NCI-H748 (cell line): ENCODE measurements around the gene PIK3C2G.

Experiments used
- DNase-seq: peaks from one replicate; lab custom pipeline; 2025; ENCODE audit not compliant: unreplicated experiment; lab: John Stamatoyannopoulos, UW

The PIK3C2G gene

DNA sequence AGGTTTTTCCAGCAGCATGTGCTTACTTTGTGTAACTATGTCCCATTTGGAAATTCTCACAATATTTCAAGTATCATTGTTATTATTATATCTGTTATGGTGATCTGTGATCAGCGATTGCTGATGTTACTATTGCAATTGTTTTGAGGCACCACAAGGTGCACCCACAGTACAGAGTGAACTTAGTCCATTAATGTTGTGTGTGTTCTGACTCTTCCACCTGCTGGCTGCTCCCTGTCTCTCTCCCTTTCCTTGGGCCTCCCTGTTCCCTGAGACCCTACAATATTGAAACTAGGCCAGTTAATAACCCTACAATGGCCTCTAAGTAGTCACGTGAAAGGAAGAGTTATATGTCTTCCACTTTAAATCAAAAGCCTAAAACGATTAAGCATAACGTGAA lies 153.9 kb downstream of the PIK3C2G start:
- no peak for DNase-seq

DNA sequence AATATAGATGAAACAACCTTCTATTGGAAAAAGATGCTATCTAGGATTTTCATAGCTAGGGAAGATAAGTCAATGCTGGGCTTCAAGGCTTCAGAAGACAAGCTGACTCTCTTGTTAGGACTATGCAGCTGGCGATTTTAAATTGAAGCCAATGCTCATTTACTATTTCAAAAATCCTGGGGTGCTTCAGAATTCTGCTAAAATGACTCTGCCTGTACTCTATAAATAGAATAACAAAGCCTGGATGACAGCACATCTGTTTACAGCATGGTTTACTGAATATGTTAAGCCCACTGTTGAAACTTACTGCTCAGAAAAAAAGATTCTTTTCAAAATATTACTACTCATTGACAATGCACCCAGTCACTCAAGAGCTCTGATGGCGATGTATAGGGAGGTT lies 155.1 kb downstream of the PIK3C2G start:
- DNase-seq: no peak

DNA sequence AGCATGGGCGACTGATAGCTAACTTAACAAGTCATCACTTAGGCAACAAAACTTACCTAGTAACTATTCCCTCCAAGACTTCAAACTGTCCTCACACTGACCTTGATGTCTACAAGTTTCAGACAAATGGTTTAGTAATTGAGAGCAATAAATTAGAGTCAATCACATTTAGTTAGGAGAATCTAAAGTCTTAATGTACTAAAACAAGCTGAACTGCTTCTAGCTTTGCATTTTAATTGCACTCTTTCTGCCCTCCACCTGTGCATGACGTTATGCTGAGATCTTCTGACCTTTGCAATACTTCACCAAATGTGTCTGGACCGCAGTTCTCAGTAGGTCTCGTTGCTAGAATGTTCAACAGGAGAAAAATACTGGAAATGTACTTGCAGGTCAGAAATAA lies 158.0 kb downstream of the PIK3C2G start:
- DNase-seq: no peak

DNA sequence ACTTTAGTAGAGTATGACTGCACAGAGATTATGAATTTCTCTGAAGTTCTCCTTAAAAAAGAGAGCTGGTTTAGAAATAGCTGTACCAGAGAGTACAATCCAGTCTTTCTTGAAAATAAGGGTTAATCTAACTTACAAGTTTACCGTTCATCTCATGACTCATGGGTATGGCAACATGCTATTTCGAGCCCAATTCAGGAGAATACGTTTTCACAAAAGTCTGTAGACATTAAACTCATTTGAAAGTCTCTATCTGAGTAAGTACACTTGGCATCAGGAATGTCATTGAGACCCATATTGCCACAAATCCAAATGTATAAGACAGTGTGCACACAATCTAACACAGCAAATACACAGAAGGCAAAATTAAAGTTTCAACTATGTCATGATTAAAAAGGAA lies 160.5 kb downstream of the PIK3C2G start:
- no peak for DNase-seq

DNA sequence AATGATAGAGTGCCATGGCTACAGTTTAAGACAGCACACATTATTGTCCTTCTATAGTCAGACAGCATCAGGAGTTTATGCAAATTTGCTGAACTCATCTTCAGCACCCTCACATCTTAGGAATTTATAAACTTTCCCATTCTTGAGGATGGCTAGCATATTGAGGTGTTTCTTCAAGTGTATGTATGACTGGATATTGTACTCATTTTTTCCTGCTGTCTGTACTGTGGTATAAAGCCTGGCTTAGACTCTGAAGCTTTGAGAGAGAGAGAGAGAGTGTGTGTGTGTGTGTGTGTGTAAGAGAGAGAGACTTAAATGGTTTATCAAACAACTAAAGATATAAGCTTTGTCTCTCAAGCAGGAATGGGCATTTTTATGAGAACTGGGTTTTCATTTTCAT lies 161.6 kb downstream of the PIK3C2G start:
- no peak for DNase-seq

DNA sequence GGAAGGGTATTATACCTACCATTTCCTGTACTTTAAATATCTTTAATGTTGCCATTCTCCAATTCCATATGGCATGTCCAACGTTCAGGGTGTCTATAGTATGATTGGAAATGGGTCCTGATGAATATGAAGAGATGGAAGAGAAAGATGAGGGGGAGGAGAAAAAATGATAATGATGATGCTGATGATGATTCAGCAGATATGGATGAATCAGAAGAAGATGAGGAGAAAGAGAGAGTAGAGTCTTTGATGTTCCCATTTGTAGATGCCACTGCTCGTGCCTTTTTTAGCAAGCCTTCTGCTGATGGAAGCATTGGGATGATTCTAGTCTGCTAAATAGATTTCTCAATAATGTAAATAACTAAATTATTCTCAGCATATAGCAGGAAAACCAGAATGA lies 163.5 kb downstream of the PIK3C2G start:
- no peak for DNase-seq

DNA sequence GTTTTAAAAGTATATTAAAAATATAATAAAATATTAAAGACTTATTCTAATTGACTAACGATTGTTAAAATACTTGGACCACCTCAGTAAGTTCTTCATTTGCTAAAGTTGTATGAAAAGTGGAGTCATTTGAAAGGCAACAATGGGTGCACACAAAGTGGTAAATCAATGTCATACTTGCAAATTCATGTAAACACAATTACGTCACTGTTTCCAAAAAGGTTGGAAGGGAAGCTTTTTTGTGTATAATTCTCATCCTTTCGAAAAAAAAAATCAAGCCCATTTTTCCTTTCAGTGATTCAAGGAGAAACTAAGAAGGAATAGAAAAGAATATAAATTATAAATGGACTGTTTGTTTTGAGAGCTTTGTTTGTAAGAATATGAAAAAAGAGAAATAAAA lies 166.2 kb downstream of the PIK3C2G start:
- DNase-seq: no peak

DNA sequence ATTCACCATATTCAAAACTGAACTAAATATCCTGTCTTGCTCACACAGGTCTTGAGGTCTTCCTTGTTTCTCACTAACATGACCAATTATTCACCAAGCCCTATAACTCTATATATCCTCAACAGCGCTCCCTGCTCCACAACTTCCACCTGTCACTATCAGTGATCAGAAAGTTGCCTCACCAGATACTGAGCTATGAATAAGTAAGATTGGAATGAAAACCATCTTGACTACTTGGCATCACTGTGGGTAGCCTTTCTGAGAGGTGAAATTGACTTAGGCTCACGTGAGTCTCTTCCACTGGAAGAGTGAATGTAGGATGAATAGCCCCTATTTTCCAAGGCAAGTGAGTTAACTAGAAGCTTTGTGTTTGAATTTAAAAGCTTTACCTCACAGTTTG lies 167.1 kb downstream of the PIK3C2G start:
- DNase-seq: no peak

DNA sequence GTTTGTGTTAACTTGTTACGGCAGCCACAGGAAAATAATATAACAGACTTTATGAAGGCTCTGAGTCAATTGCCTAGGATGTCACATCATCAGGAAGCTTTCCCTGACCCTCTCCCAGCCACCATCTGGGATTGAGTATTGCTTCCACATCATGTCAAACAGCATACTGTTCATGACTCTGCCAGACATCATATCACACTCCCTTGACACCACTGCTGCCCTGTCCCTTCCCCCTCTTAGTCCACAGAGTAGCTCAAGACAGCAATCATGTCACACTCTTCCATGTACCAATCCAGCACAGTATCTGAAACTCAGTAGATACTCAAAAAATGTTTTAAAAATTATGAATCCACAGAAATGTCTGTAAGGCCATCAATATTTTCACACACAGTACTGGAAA lies 168.0 kb downstream of the PIK3C2G start:
- DNase-seq: no peak

DNA sequence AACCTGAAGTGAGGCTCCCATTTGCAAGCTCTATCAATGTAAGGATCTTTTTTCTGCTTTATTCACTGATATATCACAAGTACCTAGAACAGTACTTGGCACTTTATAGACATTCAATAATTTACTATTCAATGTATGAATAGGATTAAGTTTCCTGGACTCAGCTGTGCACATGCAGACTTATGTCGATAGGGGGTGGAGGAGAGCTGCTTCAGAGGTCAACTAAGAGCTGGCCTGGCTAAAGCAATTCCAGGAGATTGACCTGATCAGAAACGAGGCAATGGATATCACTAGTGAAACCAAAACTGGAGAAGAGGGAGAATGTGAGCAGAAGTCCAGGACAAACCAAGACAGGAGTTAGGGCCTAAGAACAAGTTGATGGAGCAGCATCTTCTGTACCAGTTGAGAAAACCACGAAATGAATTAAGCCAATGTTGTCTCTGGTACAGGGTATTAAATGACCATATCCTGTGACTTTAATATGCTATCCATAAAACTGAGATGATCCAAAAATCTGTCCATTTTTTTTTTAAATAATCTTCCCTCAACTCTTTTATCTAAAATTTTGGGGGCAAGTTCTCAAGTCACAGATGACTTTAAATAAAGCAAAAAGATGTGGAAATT lies 169.2 kb downstream of the PIK3C2G start:
- DNase-seq: peak; percentile 57

DNA sequence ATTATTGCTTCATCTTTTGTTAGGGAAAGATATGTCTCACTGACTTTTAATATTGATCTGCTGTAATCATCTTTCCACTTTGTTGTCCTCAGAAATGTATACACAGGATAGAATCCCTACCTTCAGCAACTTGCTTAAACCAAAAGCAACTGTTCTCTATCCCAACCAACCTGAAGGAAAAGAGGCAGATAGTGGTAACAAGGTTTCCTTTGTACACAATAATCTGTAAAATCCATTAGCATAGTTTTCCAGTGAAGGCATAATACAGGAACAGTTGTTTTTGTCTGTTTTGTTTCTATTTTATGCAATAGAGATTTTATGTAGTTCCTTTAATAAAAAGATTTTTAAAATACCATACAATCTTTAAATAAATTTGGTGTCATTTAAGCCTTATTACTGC lies 170.5 kb downstream of the PIK3C2G start:
- no peak for DNase-seq

DNA sequence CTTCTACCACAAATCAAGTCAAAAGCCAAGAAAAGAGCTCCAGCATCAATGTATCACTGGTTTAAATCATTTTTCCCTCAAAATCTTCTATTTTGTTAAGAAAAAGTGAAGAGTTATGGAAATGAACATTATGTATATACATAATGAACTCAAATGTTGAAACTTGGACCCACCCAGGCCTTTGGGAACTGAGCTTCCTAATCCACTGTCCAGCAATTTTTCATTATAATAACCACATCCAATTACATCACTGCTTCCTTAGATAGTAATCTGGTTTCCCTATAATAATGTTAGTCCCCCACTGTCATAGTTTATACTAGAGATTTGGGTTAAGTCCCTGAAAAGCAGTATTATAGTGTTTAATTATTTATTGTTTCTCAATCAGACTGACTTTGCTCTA lies 170.9 kb downstream of the PIK3C2G start:
- no peak for DNase-seq

DNA sequence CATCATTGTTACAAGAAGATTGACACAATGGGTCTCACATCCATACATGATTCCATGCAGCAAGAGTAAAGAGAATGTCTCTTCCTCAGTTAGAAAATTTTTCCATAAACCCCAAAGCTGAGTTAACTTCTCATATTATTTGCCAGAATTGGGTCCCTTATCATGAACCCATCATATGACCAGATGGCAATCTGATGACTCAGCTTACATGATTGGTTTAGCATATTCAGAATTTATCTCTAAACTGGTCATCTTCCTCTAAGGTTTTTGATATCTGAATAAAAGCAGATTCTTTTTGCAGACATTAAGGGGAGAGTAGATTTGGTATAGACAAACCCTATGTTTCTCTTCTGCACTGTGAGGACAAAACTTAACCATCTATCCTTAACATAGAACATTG lies 174.9 kb downstream of the PIK3C2G start:
- DNase-seq: no peak

DNA sequence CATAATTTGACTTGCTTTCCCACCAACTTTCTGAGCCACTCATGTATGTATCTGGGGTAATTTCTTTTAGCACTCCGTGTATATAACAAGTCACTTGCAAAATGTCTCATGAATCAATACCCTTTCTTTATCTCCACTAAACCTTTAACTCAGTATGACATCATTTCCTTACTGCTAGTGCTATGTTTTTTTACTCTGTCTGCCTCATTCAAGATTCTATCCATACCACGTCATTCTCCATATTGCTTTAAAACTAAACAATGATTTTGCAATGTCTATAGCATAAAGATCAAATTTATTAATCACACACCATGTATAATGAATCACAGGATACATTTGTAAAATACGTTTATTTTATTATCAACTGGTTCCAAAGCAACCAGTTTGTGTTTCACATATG lies 178.2 kb downstream of the PIK3C2G start:
- DNase-seq: no peak

DNA sequence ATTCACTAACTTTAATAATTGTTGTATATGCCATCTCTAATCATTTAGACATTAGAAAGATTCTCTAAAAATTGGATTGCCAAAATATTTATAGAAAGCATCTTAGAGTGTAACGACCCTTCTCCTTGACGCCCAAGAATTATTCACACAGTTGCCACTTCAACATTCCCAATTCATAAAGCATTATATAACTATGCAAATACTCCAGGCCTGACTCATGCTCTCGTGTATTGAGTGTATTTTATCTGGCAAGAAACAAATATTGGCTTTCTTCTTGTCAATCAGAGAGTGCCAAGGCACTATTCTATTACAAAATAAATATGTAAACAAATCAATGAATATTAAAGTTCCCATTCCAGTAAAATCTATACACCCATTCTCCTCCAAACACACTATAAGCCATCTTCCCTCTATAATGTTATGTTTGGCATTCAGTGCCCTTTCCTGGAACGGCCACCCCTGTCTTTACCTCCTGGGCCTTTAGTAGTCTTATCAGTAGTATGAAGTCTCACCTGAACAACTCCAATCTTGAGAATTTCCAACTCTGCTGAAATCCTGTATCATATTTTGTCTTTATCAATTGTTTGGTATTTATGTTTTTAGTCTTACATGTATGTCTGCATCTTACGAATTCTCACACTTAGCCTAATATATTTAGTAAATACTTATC lies 182.6 kb downstream of the PIK3C2G start:
- DNase-seq: no peak

DNA sequence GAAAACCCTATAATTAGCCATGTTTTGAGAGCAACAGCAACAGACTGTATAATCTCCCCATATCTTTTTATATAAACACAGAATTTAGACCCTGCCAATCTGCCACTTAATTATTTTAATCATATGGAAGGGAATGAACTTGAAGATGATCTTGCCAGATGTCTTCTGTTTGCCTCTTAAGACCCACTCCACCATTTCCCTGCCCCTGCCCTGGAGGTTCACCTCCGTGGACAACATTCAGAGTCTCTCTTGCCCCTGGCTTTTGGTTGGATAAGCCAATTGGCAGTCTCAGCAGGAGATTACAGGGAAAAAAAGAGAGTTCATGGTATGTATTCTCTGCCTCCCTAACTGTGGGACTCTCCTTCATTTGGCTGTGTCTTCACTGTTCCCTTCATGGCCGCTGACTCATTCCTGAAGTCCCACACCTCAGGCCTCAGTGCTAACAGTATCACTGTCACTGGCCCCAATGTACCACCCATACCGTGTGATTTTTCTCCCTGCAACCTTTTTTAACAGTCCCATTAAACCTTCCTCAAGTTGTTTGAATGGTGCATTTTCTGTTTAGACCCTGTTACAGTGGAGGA lies 184.8 kb downstream of the PIK3C2G start:
- no peak for DNase-seq

DNA sequence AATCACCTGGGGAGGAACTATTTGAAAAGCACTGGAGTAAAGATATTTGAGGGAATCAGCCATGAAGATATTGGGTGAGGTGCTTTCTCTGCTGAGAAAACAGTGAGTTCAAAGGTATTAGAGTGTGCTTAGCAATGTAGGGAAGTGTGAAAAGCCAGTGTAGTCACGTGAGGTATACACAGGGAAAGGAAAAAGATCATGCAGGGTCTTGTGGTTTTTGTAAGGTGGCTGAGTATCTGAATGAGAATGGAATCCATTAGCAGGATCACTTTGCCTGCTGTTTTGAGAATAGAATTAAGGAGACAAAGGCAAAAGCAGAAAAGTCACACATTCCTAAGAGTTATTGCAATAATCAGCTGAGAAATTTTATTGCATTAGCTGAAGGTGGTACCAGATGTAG lies 193.0 kb downstream of the PIK3C2G start:
- DNase-seq: no peak

DNA sequence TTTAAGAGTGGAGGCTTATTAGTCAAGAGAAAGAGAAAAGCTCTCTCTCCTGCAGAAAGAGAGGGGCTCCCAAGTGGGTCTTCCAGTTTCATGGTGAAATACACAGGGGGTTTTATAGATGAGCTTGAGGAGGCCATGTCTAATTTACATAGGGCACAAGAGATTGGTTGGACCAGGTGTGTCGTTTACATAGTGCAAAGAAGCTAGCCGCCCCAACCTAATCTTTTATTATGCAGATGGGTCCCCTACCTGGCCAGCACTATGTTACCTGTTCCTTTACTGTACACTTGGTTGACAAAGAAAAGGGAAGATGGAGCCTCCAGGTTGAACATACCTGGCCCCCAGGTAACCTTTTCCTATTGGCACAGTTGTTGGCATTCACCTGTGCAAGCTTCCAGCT lies 195.0 kb downstream of the PIK3C2G start:
- no peak for DNase-seq

DNA sequence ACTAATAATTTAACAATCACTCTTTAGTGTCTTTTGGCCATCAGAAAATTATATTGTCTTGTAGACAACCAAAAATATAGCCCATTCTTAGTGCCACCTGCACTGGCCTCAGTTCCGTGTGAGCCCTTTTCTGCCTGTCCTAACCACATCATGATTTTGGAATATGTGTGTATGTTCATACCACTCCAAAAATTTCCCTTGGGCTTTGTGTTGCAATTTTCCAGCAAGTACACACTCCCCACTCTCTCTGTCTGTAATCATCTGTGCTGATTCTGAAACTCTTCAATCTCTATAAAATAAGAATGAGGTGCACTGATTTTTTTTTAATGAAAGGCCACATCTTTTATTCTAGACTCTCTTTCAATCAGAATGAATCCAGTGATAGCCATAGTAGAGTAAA lies 196.0 kb downstream of the PIK3C2G start:
- no peak for DNase-seq

DNA sequence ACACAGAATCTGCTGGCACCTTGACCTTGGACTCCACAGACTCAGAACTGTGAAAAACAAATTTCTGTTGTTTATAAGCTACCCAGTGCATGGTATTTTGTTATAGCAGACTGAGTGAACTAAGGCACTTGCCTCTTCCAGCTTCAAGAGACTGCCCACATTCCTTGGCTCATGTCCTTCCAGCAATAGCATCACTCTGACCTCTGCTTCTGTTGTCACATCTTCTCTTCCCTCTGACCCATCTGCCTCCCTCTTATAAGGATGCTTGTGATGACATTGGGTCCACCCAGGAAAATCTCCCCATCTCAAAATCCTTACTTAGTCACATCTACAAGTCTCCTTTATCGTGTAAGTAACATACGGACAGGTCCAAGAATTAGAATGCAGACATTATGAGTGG lies 200.4 kb downstream of the PIK3C2G start:
- DNase-seq: no peak

DNA sequence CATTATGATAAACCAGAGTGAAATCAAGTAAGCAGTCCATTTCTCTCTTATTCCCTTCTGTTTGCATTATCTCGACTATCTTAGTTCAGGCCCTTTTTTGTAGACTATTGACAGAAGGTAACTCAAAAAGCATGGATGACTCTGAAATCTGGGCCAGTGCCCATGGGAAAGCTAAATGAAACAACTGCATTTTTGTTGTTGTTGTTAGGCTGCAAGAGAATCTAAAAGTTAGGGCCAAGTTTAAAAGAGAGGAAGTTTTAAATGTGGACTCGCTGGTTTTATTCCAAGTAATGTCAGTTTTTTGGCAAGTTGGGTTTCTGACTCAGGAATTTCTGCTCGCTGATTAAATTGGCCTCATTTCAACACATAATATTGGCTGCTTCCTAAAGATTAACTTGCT lies 201.1 kb downstream of the PIK3C2G start:
- DNase-seq: no peak

DNA sequence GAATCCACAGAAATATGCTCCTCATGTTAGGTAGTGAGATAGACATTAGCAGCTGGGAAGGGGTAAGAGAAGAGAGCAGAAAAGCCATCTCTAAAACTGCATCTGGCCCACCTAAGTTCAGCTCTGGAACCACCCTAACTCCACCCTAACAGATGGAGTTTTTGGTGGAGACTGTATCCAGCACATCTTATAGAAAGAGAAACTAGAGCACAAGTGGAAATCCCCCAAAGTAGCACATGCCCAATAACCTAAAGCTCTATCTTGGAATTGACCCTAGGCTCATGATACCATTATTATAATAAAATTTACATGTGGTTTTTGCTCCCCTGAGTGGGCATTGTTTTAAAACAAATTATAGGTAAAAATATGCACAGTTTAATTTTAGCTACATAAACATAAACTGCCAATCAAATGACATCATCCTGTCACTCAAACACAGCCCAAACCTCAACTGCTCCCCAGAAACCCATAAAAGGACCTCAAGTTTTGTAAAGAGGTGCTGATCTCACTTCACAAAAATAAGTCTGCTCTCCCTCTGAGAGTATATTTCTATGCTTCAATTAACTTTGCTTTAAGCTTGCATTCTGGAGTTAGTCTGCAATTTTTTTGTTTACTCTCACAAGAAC lies 206.4 kb downstream of the PIK3C2G start:
- no peak for DNase-seq
